Measurements from ENCODE around the gene RIC3.
"Not testable (repeated sequence)": the region's sequence is repeated elsewhere in the genome, so short reads cannot be mapped to it uniquely, and the experiment has no call there.

RIC3 gene

GRCh38 chr11:8190431-8190830 lies 21.6 kb upstream of the RIC3 start:
- no peak for DNase-seq (ENCODE audit: low read depth)

GRCh38 chr11:8186429-8186828 lies 17.6 kb upstream of the RIC3 start:
- no peak for DNase-seq (ENCODE audit: low read depth)

GRCh38 chr11:8183111-8183510 lies 14.3 kb upstream of the RIC3 start:
- DNase-seq (ENCODE audit: low read depth) = no peak

GRCh38 chr11:8180469-8180868 lies 11.6 kb upstream of the RIC3 start:
- DNase-seq (ENCODE audit: low read depth) = no peak

- DNase-seq (ENCODE audit: low read depth) = no peak
These were observed 9.5 kb upstream of the RIC3 start for GRCh38 chr11:8178297-8178696.

GRCh38 chr11:8177136-8177535 lies 8.3 kb upstream of the RIC3 start:
- DNase-seq (ENCODE audit: low read depth) = no peak

GRCh38 chr11:8167796-8168195 lies 1.0 kb downstream of the RIC3 start:
- no peak for DNase-seq (ENCODE audit: low read depth)

- DNase-seq (ENCODE audit: low read depth) = no peak
These were observed 4.1 kb downstream of the RIC3 start for GRCh38 chr11:8164746-8165145.

- DNase-seq (ENCODE audit: low read depth) = not testable (repeated sequence)
These were observed 7.1 kb downstream of the RIC3 start for GRCh38 chr11:8161627-8162304.

GRCh38 chr11:8156877-8157276 lies 11.9 kb downstream of the RIC3 start:
- no peak for DNase-seq (ENCODE audit: low read depth)

GRCh38 chr11:8149726-8150125 lies 19.1 kb downstream of the RIC3 start:
- DNase-seq (ENCODE audit: low read depth) = no peak

- DNase-seq (ENCODE audit: low read depth) = no peak
These were observed 30.3 kb downstream of the RIC3 start for GRCh38 chr11:8138526-8138925.

- no peak for DNase-seq (ENCODE audit: low read depth)
These were observed 41.4 kb downstream of the RIC3 start for GRCh38 chr11:8127447-8127846.

- DNase-seq (ENCODE audit: low read depth) = no peak
These were observed 42.1 kb downstream of the RIC3 start for GRCh38 chr11:8126649-8127289.

GRCh38 chr11:8122173-8122764 lies 46.6 kb downstream of the RIC3 start:
- no peak for DNase-seq (ENCODE audit: low read depth)

- DNase-seq (ENCODE audit: low read depth) = no peak
These were observed 57.2 kb downstream of the RIC3 start for GRCh38 chr11:8111636-8112035.

GRCh38 chr11:8110396-8110795 lies 58.4 kb downstream of the RIC3 start:
- DNase-seq (ENCODE audit: low read depth) = no peak

- DNase-seq (ENCODE audit: low read depth) = no peak
These were observed 59.1 kb downstream of the RIC3 start for GRCh38 chr11:8109675-8110074.

- no peak for DNase-seq (ENCODE audit: low read depth)
These were observed 60.4 kb downstream of the RIC3 start for GRCh38 chr11:8108421-8108820.

GRCh38 chr11:8107642-8108041 lies 61.2 kb downstream of the RIC3 start:
- DNase-seq (ENCODE audit: low read depth) = no peak

GRCh38 chr11:8106679-8107078 lies 62.1 kb downstream of the RIC3 start:
- no peak for DNase-seq (ENCODE audit: low read depth)

- no peak for DNase-seq (ENCODE audit: low read depth)
These were observed 63.2 kb downstream of the RIC3 start for GRCh38 chr11:8105666-8106065.

- DNase-seq (ENCODE audit: low read depth) = no peak
These were observed 63.7 kb downstream of the RIC3 start for GRCh38 chr11:8105133-8105532.

- DNase-seq (ENCODE audit: low read depth) = no peak
These were observed 64.9 kb downstream of the RIC3 start for GRCh38 chr11:8103909-8104308.
